GM10847 (cell line): ENCODE data around the gene SLC12A3.

ENCODE experiments used
- POLR2A ChIP-seq: IDR thresholded peaks from 2 replicates; pipeline ENCODE4 v1.6.1; 2011; ENCODE audit not compliant: insufficient read length; ENCODE audit errors: extremely low read depth

Gene SLC12A3

DNA sequence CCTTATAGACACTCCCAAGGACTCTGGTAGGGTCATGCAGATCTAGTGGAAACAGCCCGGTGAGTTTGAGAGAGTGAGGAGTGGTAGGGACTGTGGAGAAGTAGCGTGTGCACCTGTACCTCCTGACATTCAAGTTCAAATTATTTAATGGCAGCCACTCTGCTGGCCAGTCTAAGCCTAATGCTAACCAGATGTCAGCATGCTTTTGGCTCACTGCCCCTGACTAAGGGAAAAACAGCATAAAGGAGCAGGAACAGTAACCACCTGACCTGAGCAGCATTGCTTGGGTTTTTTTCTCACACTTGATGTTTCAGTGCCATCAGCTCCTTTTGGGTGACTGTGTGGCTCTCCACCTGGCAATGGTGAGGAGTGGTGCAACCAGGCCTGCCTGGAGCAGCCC, 23.8 kb upstream of the SLC12A3 start:
- no peak for TF ChIP-seq POLR2A

DNA sequence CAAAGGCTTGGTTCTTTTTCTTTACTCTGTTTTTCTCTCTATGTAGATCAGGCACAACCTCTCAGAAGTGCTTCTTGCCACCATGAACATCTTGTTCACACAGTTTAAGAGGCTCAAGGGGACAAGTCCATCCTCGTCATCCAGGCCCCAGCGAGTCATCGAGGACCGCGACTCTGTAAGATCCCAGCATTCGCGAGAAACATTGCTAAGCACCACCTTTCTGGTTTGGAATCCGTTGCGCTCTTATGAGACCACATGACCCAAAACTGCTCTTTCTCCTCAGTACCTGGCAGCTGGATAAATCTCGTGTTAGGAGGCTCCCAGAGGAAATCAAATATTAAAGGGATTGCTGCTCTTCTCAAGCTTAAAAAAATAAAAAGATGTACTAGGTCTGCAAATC, 23.3 kb upstream of the SLC12A3 start:
- no peak for TF ChIP-seq POLR2A

DNA sequence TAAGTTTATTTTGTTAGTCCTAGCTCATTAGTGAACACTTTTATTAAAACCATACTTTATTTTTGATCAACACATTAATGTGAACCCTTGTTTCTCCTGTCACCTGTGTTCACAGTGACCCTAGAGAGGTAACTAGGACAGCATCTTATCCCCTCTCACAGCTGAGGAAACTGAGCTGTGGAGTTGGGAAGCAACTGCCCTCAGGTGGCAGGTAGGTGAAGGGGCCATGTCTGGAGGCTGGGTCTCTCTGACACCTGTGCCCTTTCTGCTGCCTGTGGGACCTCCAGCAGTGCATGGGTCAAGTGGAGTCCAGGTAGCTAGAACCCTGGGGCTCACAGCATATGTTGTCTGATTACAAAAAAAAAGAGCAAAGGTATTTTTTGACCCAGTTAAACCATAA, 22.9 kb upstream of the SLC12A3 start:
- no peak for TF ChIP-seq POLR2A

DNA sequence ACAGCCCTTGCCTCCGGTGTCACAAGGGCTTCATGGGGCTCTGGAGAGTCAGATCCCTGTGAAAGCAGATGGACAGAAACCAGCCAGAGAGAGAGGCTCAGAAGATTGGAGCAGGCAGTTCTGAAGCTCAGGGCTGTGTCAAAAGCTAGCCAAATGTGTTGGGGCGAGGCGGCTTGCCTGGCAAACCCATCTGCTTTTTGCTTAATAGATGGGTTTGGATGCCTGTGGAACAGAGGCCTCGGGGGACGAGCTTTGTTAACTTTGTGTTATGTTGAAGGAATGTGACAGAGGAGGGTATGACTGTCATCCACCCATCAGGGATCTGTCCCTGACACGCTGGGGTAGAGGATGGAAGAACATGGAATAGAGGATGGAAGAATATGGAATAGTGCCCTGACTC, 21.0 kb upstream of the SLC12A3 start:
- no peak for TF ChIP-seq POLR2A

DNA sequence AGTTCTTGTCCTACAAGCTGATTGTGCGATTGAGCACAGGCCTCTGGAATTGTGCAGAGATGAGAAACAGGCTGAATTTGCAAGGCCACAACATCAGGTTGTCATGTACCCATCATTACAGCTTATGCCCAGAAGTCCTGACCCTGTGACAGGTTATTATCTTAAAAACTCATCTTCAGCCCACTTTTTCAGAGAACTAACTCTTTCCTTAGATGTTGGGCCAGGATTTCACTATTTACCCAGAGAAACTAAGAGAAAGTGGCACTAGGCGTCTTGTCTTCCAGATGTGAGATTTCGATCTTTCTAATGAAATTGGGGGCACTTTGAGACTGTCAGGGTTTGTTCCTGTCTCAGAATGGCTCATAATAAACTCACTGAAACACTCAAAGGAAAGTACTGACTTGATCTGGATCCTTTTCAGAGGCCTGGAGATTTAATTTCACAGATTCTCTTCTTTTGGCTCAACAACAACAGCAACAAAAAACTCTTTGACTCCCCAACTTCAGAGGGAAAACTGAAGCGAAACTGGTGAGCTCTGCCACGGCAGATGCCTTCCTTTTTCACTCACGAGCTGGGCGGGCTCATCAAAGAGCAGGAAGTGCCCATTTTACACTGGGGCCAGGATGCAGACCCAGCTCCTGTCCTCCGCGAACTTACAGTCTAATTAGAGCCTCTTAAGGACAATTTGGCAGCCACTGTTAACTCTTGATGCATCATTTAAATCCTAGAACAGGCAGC, 17.7 kb upstream of the SLC12A3 start:
- no peak for TF ChIP-seq POLR2A

DNA sequence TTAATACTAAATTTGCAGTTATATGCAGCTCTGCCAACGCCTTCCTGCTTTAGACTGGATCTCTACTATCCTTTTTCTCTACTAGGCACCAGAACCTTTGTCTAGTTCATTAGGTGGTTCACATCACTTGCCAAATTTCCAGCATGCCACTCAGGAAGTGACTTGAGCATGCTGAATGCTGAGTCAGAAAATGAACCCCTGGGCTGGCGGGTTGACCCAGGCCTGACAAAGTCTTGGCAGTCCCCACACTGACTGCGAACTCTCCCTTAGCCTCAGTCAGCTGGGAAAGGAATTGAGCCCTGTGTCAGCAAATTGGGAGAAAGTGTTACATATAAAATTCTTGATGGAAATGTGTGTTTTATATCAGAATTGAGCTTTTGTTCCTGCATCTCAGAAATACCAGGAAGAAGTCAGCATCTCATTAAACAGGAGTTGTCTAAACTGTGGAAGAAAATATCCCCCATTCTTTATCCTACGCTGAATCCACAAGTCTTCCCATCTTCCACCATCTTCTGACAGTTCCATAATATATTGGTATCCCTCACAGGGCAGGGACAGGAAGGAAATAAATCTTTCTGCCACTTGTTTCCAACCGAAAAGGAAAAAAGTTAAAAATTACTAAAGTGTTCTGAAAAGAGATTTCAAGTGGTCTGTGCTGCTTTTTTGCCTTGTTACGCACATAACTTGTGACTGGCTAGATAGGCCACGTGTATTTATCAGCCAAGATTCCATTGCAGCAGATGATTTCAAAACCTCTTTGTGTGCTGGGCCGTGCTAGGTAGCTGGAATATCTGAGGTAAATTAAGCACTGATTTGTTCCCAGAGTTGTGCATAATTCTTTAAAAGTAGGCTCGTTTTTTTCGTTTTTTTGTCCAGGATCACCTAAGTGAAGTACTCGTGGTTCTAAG, 16.7 kb upstream of the SLC12A3 start:
- no peak for TF ChIP-seq POLR2A

DNA sequence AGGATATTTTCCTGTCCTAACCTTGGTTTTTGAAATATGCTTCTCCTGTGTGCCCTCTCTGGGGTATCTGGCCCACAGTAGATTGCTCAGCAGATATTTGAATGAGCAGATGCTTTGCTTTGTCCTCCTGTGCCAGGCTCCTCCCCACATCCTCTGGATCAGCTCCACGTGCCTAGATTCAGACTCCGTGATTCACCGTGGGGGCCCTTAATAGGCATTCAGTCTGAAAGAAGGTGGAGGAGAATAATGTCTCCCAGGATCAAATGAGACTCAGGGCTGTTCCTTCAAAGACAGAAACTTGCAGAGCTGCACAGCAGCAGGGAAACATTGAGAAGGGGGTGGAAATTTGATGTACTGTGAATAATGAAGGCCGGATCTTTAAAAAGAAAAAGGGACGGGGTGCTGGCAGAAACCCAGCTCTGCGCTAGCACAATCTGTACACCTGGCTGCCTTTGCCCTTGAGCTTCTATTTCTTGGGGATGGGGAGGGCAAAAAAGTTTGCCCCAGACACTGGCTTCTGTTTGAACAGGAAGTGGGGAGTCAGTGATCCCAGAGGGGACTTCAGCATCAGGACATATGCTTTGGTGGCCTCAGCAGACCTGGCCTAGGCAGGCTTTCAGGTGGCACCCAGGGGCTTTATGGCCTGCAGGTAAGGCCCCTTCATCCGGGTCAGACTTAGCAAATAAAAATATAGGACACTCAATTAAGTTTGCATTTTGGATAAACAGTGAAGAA, 15.9 kb upstream of the SLC12A3 start:
- TF ChIP-seq POLR2A: no peak

DNA sequence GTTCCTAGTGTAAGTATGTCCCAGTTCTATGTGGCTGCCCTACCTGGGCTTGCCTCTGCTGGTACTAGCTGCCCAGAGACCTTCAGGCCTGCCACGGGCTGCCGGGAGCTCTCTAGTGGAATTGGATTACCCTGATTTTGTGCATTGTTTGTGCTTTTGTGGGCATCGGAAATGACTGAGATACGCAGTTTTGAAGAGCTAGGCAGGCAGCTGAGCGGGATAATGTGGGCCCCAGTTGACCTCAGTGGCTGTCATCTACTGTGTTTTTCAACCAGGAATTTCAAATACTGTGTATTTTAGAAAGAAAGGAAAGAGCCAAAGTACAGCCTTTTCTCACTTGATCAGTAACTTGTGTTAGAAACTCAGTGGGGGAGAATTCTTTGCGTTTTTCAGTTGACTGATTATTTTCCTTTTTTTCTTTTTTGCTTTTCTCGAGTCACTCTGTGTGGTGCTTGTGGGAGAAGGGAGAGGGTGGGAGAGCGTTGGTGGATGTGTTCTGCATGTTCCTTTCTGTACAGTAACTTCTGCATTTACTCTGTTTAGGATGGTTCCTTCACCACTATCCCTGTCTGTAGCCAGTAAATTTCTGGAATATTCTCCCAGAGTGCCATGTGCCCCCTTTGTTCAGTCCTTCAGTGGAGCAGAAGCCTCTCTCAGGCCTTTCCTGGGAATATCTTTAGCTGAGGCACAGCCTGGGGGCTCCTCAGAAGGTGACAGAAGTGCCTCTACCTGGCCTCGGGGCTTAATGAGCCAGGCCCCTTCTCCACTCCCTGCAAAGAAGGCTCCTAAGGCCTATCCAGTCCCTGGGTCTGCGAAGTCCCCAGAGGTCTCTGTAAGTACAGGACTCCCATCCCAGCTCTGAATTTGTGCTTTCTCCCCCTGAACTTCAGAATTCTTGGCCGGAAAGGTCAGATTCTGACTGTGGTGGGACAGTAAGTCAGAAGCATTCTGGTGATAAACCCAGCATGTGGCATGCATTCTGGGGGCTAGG, 15.0 kb upstream of the SLC12A3 start:
- TF ChIP-seq POLR2A: no peak

DNA sequence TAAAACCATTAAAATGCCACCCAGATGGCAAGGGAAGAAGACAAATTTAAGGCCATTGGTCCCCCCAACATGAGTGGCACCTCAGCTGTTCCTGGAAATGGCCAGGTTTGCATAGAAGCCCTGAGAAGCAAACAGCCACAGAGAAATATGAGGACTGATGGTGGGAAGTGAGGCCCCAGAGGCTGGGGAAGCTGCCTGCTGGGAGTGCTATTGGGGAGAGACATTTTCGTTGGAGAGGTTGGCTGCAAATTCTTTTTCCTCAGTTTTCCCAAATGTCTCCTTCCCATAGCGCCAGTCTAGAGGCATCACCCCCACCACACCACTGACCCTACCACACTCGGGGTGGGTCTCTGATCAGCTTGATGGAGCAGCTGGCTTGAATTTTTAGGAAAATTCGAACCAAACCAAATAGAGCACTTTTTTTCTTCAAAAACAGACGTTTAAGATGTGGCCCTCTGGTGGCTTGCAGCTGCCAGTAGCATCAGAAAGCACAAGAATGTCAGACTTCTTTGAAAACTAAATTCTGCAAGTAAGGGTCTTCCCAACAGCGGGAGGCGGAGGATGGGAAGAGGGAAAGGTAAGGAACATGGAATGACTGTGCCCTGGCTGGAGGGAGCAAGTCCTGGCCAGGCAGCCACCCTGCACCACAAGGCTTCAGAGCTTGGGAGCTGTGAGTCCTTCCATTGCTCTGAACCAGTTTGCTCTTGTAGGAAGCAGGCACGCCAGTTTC, 13.2 kb upstream of the SLC12A3 start:
- no peak for TF ChIP-seq POLR2A

DNA sequence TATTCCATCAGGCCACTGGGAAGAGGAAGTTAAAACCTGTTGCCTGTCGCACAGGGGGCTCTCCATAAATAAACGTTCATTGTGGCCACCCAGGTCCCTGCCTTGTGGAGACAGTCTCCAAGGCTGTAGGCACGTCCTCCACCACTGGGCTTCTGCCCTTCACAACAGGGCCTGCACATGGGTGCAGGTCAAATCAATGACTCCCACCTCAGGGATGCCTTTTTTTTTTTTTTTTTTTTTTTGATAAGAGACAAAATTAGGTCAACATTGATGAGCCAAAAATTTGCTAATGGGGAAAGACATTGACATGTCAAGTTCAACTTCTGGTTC, 12.6 kb upstream of the SLC12A3 start:
- no peak for TF ChIP-seq POLR2A

DNA sequence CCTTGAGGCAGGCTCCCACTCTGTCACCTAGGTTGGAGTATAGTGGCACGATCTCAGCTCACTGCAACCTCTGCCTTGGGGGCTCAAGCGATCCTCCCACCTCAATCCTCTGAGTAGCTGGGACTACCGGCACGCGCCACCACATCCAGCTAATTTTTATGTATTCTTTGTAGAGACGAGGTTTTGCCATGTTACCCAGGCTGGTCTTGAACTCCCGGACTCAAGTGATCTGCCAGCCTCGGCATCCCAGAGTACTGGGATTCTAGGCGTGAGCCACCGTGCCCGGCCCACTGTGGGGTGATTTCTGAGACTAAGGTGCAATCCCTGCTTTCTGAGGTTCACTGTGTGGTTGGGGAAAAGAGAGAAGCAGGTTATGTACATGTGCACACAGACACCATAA, 12.0 kb upstream of the SLC12A3 start:
- TF ChIP-seq POLR2A: no peak

DNA sequence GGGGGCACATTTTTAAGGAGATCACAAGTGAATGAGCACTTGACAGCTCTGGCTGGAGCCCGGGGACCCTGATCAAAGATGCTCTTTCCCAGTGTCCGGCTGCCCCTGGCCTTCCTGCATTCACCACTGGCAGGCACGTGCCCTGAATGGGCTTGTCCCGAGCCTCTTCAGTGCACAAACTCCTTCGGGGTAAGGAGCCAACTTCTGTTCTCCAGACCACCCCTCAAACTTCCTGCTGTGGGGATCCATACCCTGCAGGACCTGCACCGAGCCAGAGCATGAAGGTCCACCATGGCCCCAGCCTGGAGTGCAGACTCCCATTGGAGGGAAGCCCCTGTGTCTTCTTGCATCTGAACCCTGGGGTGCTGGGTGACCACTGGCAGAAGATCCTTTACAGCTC, 9.8 kb upstream of the SLC12A3 start:
- no peak for TF ChIP-seq POLR2A

DNA sequence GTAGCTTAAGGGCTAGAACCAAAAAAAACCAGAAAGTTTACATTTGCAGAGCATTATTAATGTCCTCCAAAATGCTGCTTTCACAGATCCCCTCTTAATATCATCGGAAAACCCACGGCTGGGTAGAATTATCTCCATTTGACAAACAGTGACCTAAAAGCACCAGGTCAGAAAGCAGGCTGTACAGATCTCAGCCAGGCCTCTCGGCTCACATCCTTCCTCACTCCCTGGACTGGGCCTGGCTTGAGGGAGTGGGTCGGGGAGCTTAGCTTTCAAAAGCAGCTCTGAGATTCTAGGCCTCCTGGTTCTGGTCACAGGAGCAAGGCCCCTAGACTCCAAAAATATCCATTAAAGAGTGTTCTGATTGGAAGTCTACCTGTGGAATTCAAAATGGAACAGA, 9.1 kb upstream of the SLC12A3 start:
- no peak for TF ChIP-seq POLR2A

DNA sequence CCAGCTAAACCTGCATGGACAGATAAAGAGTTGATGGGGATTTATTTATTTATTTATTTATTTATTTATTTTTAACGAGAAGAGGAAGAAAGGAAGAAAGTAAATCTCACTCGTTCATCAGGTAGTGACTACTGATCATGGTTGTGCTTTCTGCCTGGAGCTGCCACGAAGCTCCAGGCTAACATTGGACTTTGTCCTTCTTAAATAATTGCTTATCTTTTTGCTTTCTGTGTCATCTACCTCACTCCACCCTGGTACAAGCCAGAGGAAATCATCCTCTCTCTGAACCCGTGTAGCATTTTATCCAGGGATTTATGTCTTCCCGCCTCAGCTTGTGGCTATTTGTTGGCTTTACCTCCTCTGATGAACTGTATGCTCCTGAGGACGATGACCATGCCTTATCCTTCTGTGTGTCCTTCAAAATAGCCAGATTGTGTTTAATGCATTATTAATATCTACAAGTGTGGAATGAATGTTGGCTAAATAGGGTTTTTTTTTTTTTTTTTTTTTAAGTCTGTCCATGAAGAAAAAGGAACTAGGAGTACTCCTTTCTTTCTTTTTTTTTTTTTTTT, 8.0 kb upstream of the SLC12A3 start:
- no peak for TF ChIP-seq POLR2A
